Measurements from ENCODE around the gene PRUNE1. TPM values are rescaled to one million over a fixed set of nuclear protein-coding genes. Genes with fewer than 3 reads are reported as not detected.

Gene PRUNE1, protein sequence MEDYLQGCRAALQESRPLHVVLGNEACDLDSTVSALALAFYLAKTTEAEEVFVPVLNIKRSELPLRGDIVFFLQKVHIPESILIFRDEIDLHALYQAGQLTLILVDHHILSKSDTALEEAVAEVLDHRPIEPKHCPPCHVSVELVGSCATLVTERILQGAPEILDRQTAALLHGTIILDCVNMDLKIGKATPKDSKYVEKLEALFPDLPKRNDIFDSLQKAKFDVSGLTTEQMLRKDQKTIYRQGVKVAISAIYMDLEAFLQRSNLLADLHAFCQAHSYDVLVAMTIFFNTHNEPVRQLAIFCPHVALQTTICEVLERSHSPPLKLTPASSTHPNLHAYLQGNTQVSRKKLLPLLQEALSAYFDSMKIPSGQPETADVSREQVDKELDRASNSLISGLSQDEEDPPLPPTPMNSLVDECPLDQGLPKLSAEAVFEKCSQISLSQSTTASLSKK
- total RNA-seq (2012; rRNA removed): 7.9 and 8.6 TPM in 2 replicates
- polyA plus RNA-seq (2012; rRNA removed): 9.4 and 9.6 TPM in 2 replicates
- polyA plus RNA-seq (2012; cell fraction: cytosol; rRNA removed): 4.6 and 6.5 TPM in 2 replicates
- polyA plus RNA-seq (2012; cell fraction: nucleus; rRNA removed; ENCODE audit: low replicate concordance): 3.4 and 9.4 TPM in 2 replicates
- Bru-seq, nascent RNA: percentile 52 among the genes with signal in this experiment
- percentile 64 among the genes with signal in this experiment for BruChase-seq, experiment 1, labeled RNA remaining after a 6-hour chase
- percentile 56 among the genes with signal in this experiment for BruChase-seq, experiment 2, labeled RNA remaining after a 2-hour chase
- long read RNA-seq, partial matches to known transcripts: 1 of 6 reads
- long read RNA-seq, other reads (novel, unspliced or antisense): 3 of 6 reads

- Histone ChIP-seq H3K4ac (ENCODE audit: low read depth, low read length) (peak within 1 kb of the TSS; percentile 99), H3K27me3 (ENCODE audit: control insufficient read depth, insufficient read depth, low read length) (no peaks in the 10 kb centered on the region), H4K91ac (ENCODE audit: insufficient read depth, low read depth, low read length) (peak within 1 kb of the TSS; percentile 79), H3K4me1 (ENCODE audit: control insufficient read depth, insufficient read depth, low read length) (peaks cover 5% of the 10 kb centered on the region; the same call in 1 of the 2 replicates), H2BK120ac (ENCODE audit: low read depth, low read length) (peak within 1 kb of the TSS; percentile 80), H3K9me1 (ENCODE audit: insufficient read depth, low read length) (peaks cover 11% of the 10 kb centered on the region), H2AK9ac (replicated peaks; ENCODE audit: low read depth, low read length, poor library complexity) (peak within 1 kb of the TSS; percentile 97), H3K23ac (ENCODE audit: low read depth, low read length) (peak within 1 kb of the TSS; percentile 98), H3K79me1 (ENCODE audit: low read depth in 1 of 2, low read length in 2 of 2) (peaks cover 16 to 52% of the 10 kb centered on the region in 2 experiments), H3K9ac (ENCODE audit: low read depth, low read length) (peak within 1 kb of the TSS; percentile 77), H2BK20ac (ENCODE audit: low read depth, low read length) (no peak within 1 kb of the TSS), H4K5ac (ENCODE audit: low read depth, low read length) (peak within 1 kb of the TSS; percentile 76), H3K4me3 (ENCODE audit: insufficient read depth, low read depth, low read length) (peak within 1 kb of the TSS; percentile 79), H2BK5ac (ENCODE audit: low read depth, low read length, poor library complexity, severe bottlenecking) (peak within 1 kb of the TSS; percentile 77), H3K14ac (replicated peaks; ENCODE audit: low read depth, low read length) (peak within 1 kb of the TSS; percentile 99), H3K36me3 (ENCODE audit: control insufficient read depth, insufficient read depth, low read length) (no peaks in the 10 kb centered on the region), H2AFZ (replicated peaks; ENCODE audit: low read length, poor library complexity) (peak within 1 kb of the TSS; percentile 98), H2AK5ac (ENCODE audit: low read depth, low read length) (peak within 1 kb of the TSS; percentile 94), H4K20me1 (ENCODE audit: insufficient read depth, low read length) (no peaks in the 10 kb centered on the region), H4K8ac (ENCODE audit: low read depth in 2 of 2, low read length in 2 of 2) (peak within 1 kb of the TSS; percentile 73 to 95), H3K27ac (ENCODE audit: insufficient read depth, low read length) (peak within 1 kb of the TSS; percentile 76), H2BK15ac (ENCODE audit: low read depth, low read length) (peak within 1 kb of the TSS; percentile 29; the same call in 2 of the 3 replicates), H3K4me2 (ENCODE audit: low read depth, low read length) (peak within 1 kb of the TSS; percentile 90), H3K9me3 (ENCODE audit: control insufficient read depth, insufficient read depth, low read length) (no peaks in the 10 kb centered on the region), H3K18ac (ENCODE audit: low read depth, low read length) (peak within 1 kb of the TSS; percentile 43), H3K56ac (ENCODE audit: extremely low read depth, insufficient read depth, low read length) (peak within 1 kb of the TSS; percentile 70)
- dilution Hi-C loops (cut with HindIII; ENCODE audit: low sequenced_read_pairs, unreplicated experiment) (no loop called here), in situ Hi-C loops (cut with MboI; ENCODE audit: low sequenced_read_pairs) (no loop called here), intact Hi-C loops (cut with micrococcal nuclease) (loop anchor here (5.0 to 10.0 kb wide), 2 partner anchors 54 to 444 kb away; partner anchors contain the start of gene MLLT11)
- ATAC-seq (ENCODE audit: low read depth) (peak; percentile 90), DNase-seq (peak; percentile 94)
- BruUV-seq (replicated peaks): no TSS peak
- WGBS, 2 experiments (ENCODE audit: extremely low coverage in 2 of 2, insufficient read length in 1 of 2): 1% methylated on average over 45 of the region's 69 CpGs; no CpG with 5 or more reads in 1 of the 2 experiments
- CTCF ChIA-PET: no interaction called here
- TF ChIP-seq POLR2A (IDR thresholded peaks at IDR 0.05; ENCODE audit: low read depth, low read length): peak; percentile 37
- no peak for TF ChIP-seq SMC3 (IDR thresholded peaks at IDR 0.05; ENCODE audit: low read depth, low read length)
- peak; percentile 85 for TF ChIP-seq MAZ (IDR thresholded peaks at IDR 0.05; ENCODE audit: borderline replicate concordance, low read depth, low read length)
- 0 out of 2 replicates have a peak, but pooled peaks have one; percentile 9 for TF ChIP-seq RFX5 (IDR thresholded peaks at IDR 0.05; ENCODE audit: low read depth, low read length)
- TF ChIP-seq, protein P1, sequence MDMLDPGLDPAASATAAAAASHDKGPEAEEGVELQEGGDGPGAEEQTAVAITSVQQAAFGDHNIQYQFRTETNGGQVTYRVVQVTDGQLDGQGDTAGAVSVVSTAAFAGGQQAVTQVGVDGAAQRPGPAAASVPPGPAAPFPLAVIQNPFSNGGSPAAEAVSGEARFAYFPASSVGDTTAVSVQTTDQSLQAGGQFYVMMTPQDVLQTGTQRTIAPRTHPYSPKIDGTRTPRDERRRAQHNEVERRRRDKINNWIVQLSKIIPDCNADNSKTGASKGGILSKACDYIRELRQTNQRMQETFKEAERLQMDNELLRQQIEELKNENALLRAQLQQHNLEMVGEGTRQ (IDR thresholded peaks at IDR 0.05; ENCODE audit: low read depth, low read length): no peak
- peak; percentile 65; the same call in 1 of the 2 replicates for TF ChIP-seq MXI1 (IDR thresholded peaks at IDR 0.05; ENCODE audit: borderline replicate concordance, low read depth, low read length)
- peak; percentile 57; the same call in 1 of the 2 replicates for TF ChIP-seq CEBPB (IDR thresholded peaks at IDR 0.05; ENCODE audit: low read depth, low read length)
- POLR2A ChIA-PET (ENCODE audit: unreplicated experiment): interaction anchor here (0.5 kb wide), 1 partner anchor 430 kb away, joined by 3 read pairs; no protein-coding TSS in a partner anchor
Measured at GRCh38 chr1:151008244-151009205, at the start of gene PRUNE1. Gene PRUNE1, plus strand, starts transcription at chr1:151008449. Its CDS starts 184 bp downstream, at chr1:151008633.

All from IMR-90 (cell line).